ENCODE results near the gene SETBP1.

DNA sequence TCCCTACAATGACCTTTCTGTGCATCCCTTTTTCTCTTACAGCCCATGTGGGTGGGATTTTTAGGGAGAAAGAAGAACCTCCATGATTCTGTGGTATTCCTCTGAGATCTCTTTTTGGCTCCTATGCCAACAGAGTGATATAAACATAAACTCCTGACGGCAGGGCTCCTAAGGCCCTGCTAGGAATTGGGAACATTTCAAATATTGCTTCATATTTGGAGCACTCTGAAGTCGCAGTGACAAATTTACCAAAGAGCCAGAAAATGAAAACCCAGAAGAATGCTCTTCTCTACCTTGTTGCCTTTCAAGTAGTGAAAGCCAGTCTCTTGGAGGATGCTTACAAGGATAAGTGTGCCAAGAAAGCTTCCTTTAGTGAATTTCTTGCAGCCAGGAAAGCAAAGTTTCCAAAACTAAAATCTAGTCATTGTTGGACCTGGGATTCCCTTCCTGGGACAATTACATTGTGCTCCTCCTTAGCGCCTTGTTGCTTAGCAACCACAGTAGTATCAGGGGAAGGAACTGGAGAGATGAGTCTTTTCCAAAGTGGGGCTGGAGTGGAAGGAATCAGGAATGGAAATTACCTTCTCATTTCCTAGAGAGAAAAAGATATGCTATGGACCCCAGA lies 7.3 kb upstream of the SETBP1 start:
- TF ChIP-seq, protein P1, sequence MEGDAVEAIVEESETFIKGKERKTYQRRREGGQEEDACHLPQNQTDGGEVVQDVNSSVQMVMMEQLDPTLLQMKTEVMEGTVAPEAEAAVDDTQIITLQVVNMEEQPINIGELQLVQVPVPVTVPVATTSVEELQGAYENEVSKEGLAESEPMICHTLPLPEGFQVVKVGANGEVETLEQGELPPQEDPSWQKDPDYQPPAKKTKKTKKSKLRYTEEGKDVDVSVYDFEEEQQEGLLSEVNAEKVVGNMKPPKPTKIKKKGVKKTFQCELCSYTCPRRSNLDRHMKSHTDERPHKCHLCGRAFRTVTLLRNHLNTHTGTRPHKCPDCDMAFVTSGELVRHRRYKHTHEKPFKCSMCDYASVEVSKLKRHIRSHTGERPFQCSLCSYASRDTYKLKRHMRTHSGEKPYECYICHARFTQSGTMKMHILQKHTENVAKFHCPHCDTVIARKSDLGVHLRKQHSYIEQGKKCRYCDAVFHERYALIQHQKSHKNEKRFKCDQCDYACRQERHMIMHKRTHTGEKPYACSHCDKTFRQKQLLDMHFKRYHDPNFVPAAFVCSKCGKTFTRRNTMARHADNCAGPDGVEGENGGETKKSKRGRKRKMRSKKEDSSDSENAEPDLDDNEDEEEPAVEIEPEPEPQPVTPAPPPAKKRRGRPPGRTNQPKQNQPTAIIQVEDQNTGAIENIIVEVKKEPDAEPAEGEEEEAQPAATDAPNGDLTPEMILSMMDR (IDR thresholded peaks at IDR 0.05; ENCODE audit: low read depth, low read length, poor library complexity, severe bottlenecking) = no peak
- TF ChIP-seq EZH2phosphoT487 (IDR thresholded peaks at IDR 0.05; ENCODE audit: borderline replicate concordance, low read length) = no peak
